ENCODE results near the gene NAALADL1.

GRCh38 chr11:65078151-65078550, 19.8 kb upstream of the NAALADL1 start:
- TF ChIP-seq, protein P1, sequence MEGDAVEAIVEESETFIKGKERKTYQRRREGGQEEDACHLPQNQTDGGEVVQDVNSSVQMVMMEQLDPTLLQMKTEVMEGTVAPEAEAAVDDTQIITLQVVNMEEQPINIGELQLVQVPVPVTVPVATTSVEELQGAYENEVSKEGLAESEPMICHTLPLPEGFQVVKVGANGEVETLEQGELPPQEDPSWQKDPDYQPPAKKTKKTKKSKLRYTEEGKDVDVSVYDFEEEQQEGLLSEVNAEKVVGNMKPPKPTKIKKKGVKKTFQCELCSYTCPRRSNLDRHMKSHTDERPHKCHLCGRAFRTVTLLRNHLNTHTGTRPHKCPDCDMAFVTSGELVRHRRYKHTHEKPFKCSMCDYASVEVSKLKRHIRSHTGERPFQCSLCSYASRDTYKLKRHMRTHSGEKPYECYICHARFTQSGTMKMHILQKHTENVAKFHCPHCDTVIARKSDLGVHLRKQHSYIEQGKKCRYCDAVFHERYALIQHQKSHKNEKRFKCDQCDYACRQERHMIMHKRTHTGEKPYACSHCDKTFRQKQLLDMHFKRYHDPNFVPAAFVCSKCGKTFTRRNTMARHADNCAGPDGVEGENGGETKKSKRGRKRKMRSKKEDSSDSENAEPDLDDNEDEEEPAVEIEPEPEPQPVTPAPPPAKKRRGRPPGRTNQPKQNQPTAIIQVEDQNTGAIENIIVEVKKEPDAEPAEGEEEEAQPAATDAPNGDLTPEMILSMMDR (IDR thresholded peaks at IDR 0.05): peak; percentile 32 to 65 (median 53)
- no peak for TF ChIP-seq POLR2A (IDR thresholded peaks at IDR 0.05)
